ENCODE measurements around the gene KIF19. TPM values are rescaled to one million over a fixed set of nuclear protein-coding genes. Genes with fewer than 3 reads are reported as not detected.

KIF19 gene
- total RNA-seq, 2 donors from 2014 or later: 0.27 to 2.4 TPM

- no peaks in the 10 kb centered on the region for H3K9me3 Mint-ChIP-seq
- DNase-seq: no peak
Measured at GRCh38 chr17:74356646-74357465, 30.8 kb downstream of the KIF19 start.

GRCh38 chr17:74357466-74357809 is 31.4 kb downstream of the KIF19 start:
- no peaks in the 10 kb centered on the region for H3K36me3 ChIP-seq (ENCODE audit: control insufficient read depth, insufficient read depth, low read length)
- Mint-ChIP-seq H3K27ac (no peak overlapping the region), H3K36me3 (ENCODE audit: low read depth) (no peaks in the 10 kb centered on the region), H3K4me3 (peak overlapping the region; percentile 47), H3K27me3 (ENCODE audit: insufficient read depth) (peaks cover 74% of the 10 kb centered on the region), H3K9me3 (no peaks in the 10 kb centered on the region), H3K4me1 (peaks cover 2% of the 10 kb centered on the region)
- no peaks in the 10 kb centered on the region for H3K4me1 ChIP-seq (ENCODE audit: control insufficient read depth, insufficient read depth, low read length)
- H3K9me3 ChIP-seq (ENCODE audit: control insufficient read depth, low read length): no peaks in the 10 kb centered on the region
- DNase-seq: no peak
- no peak for TF ChIP-seq CTCF (conservative IDR thresholded peaks at IDR 0.05)
- H3K4me3 ChIP-seq (ENCODE audit: low read length): peak overlapping the region; percentile 40
- 50 to 58% methylated on average over 31 to 32 of the region's 32 CpGs for WGBS, 2 experiments (ENCODE audit: insufficient coverage in 1 of 2, insufficient read length in 1 of 2)
- H3K9ac ChIP-seq (ENCODE audit: extremely low read depth, low read length, poor library complexity, severe bottlenecking): no peak overlapping the region
- no peak overlapping the region for H3K27ac ChIP-seq (ENCODE audit: low read depth, low read length)
- peaks cover 65% of the 10 kb centered on the region for H3K27me3 ChIP-seq (ENCODE audit: control insufficient read depth, insufficient read depth, low read length, poor library complexity, severe bottlenecking)

More at GRCh38 chr17:74356646-74357465, 30.8 kb downstream of the KIF19 start:
- WGBS, 2 experiments (ENCODE audit: insufficient coverage in 1 of 2, insufficient read length in 1 of 2): 6 to 8% methylated on average over 70 to 105 of the region's 105 CpGs
- Mint-ChIP-seq H3K36me3 (ENCODE audit: low read depth) (no peaks in the 10 kb centered on the region), H3K4me1 (peaks cover 2% of the 10 kb centered on the region), H3K4me3 (peak overlapping the region; percentile 47), H3K27ac (no peak overlapping the region), H3K27me3 (ENCODE audit: insufficient read depth) (peaks cover 79% of the 10 kb centered on the region)
- Histone ChIP-seq H3K36me3 (ENCODE audit: control insufficient read depth, insufficient read depth, low read length) (no peaks in the 10 kb centered on the region), H3K4me1 (ENCODE audit: control insufficient read depth, insufficient read depth, low read length) (no peaks in the 10 kb centered on the region), H3K9me3 (ENCODE audit: control insufficient read depth, low read length) (no peaks in the 10 kb centered on the region), H3K9ac (ENCODE audit: extremely low read depth, low read length, poor library complexity, severe bottlenecking) (no peak overlapping the region), H3K4me3 (ENCODE audit: low read length) (peak overlapping the region; percentile 40), H3K27me3 (ENCODE audit: control insufficient read depth, insufficient read depth, low read length, poor library complexity, severe bottlenecking) (peaks cover 70% of the 10 kb centered on the region), H3K27ac (ENCODE audit: low read depth, low read length) (no peak overlapping the region)
- peak; percentile 32 for TF ChIP-seq CTCF (conservative IDR thresholded peaks at IDR 0.05)

GRCh38 chr17:74358697-74359096 is 32.7 kb downstream of the KIF19 start:
- DNase-seq: no peak
- 87 to 93% methylated on average over 8 to 9 of the region's 9 CpGs for WGBS, 2 experiments (ENCODE audit: insufficient coverage in 1 of 2, insufficient read length in 1 of 2)
- Mint-ChIP-seq H3K4me3 (no peak overlapping the region), H3K36me3 (ENCODE audit: low read depth) (no peaks in the 10 kb centered on the region), H3K9me3 (no peaks in the 10 kb centered on the region), H3K4me1 (peaks cover 2% of the 10 kb centered on the region), H3K27me3 (ENCODE audit: insufficient read depth) (peaks cover 73% of the 10 kb centered on the region), H3K27ac (no peak overlapping the region)
- Histone ChIP-seq H3K27ac (ENCODE audit: low read depth, low read length) (no peak overlapping the region), H3K9me3 (ENCODE audit: control insufficient read depth, low read length) (no peaks in the 10 kb centered on the region), H3K4me1 (ENCODE audit: control insufficient read depth, insufficient read depth, low read length) (no peaks in the 10 kb centered on the region), H3K9ac (ENCODE audit: extremely low read depth, low read length, poor library complexity, severe bottlenecking) (no peak overlapping the region), H3K4me3 (ENCODE audit: low read length) (no peak overlapping the region), H3K36me3 (ENCODE audit: control insufficient read depth, insufficient read depth, low read length) (no peaks in the 10 kb centered on the region), H3K27me3 (ENCODE audit: control insufficient read depth, insufficient read depth, low read length, poor library complexity, severe bottlenecking) (peaks cover 59% of the 10 kb centered on the region)
- TF ChIP-seq CTCF (conservative IDR thresholded peaks at IDR 0.05): no peak

Measured in endodermal cell (in vitro differentiated cells).